K562 (cell line): ENCODE data around the gene FGF13. TPM values are rescaled to one million over a fixed set of nuclear protein-coding genes. Genes with fewer than 3 reads are reported as not detected.

Source experiments
- ATAC-seq: fragments of 200-7000 bp; cut with Tn5 transposase; 3 replicates; pipeline ENCODE4 v1.9.1; 2020; ENCODE audit warnings: moderate library complexity
- BruUV-seq: library from RNA; stranded (reverse); fragments of 400-500 nt; replicated peaks from 2 replicates; lab custom pipeline; 2021; lab: Mats Ljungman, UMichigan
- CTCF ChIA-PET: fragments of 300-600 bp; formaldehyde crosslinking; extraction: SDS; loops from one replicate; lab custom pipeline; 2021; ENCODE audit warnings: low intra/inter-chr PET ratio; lab: Yijun Ruan, JAX
- POLR2A ChIA-PET: fragments of 300-600, 350-650 bp; sonication (Branson Sonifier 250); formaldehyde crosslinking; extraction: SDS; loops from one replicate; lab custom pipeline; 2021; ENCODE audit warnings: antibody characterized with exemption, inconsistent platforms; lab: Yijun Ruan, JAX
- DNase-seq, 4 experiments: peaks; one replicate each; pipeline versions ENCODE4 v3.0.0 to v3.0.0-alpha.2; 2011 to 2018; ENCODE audit warnings: low spot score in 3 of 4, mixed read lengths in 3 of 4; ENCODE audit errors: extremely low read depth in 1 of 4
- FAIRE-seq: peaks from 2 replicates; lab custom pipeline; 2011; peaks lifted over from hg19 to GRCh38; lab: Jason Lieb, UNC
- H2AFZ ChIP-seq: 2 replicates; pipeline ENCODE4 v1.6.0; 2011; ENCODE audit warnings: low read depth, low read length, control low read depth, inconsistent platforms
- H3K27ac ChIP-seq: fragments of 200-600 bp; 3 replicates; pipeline ENCODE4 v1.8.0; 2011; ENCODE audit warnings: low read depth, mild to moderate bottlenecking, control low read depth, inconsistent platforms, low read length, moderate library complexity, mixed read lengths; ENCODE audit errors: extremely low read depth
- H3K27me3 ChIP-seq, 2 experiments: fragments of 300-600 bp in 1 of 2; 2 replicates in 1 of 2; 3 replicates in 1 of 2; pipeline versions ENCODE4 v1.6.0 to v1.8.0; 2011; ENCODE audit warnings: inconsistent platforms in 2 of 2, low read length in 2 of 2, mild to moderate bottlenecking in 1 of 2, mixed read lengths in 1 of 2, moderate library complexity in 1 of 2; ENCODE audit not compliant: control insufficient read depth in 2 of 2, insufficient read depth in 2 of 2
- H3K36me3 ChIP-seq: fragments of 300-600 bp; 3 replicates; pipeline ENCODE4 v1.8.0; 2011; ENCODE audit warnings: mild to moderate bottlenecking, low read length, inconsistent platforms; ENCODE audit not compliant: control insufficient read depth, insufficient read depth
- H3K4me1 ChIP-seq, 2 experiments: fragments of 200-600 bp in 1 of 2; replicated peaks in 1 of 2; 2 replicates in 1 of 2; 3 replicates in 1 of 2; pipeline versions ENCODE4 v1.5.1 to v1.8.0; 2011; ENCODE audit warnings: inconsistent platforms in 2 of 2, low read length in 2 of 2, mild to moderate bottlenecking in 1 of 2, mixed read lengths in 1 of 2, moderate library complexity in 1 of 2; ENCODE audit not compliant: control insufficient read depth in 2 of 2, insufficient read depth in 2 of 2
- H3K4me2 ChIP-seq: 2 replicates; pipeline ENCODE4 v1.6.1; 2011; ENCODE audit warnings: low read length, control low read depth, inconsistent platforms, mixed read lengths; ENCODE audit not compliant: insufficient read depth
- H3K4me3 ChIP-seq: fragments of 200-600 bp; sonication (generic), shearing (Covaris generic); 2 replicates; pipeline ENCODE4 v1.5.1; 2016; ENCODE audit warnings: control low read depth, inconsistent platforms
- H3K79me2 ChIP-seq: fragments of 200-600 bp; 3 replicates; pipeline ENCODE4 v1.8.0; 2011; ENCODE audit warnings: low read length, inconsistent platforms; ENCODE audit not compliant: control insufficient read depth, insufficient read depth
- H3K9ac ChIP-seq, 2 experiments: 2 replicates each; pipeline versions ENCODE4 v1.6.0 to v1.6.1; 2011; ENCODE audit warnings: low read depth in 2 of 2, low read length in 2 of 2, control low read depth in 1 of 2, inconsistent platforms in 1 of 2, mild to moderate bottlenecking in 1 of 2, mixed read lengths in 1 of 2; ENCODE audit not compliant: insufficient read depth in 1 of 2
- H3K9me1 ChIP-seq: one replicate; pipeline ENCODE4 v1.6.0; 2011; ENCODE audit warnings: inconsistent platforms, mild to moderate bottlenecking, low read length, moderate library complexity; ENCODE audit not compliant: control insufficient read depth, insufficient read depth
- H3K9me3 ChIP-seq: replicated peaks from 2 replicates; pipeline ENCODE4 v1.5.1; 2011; ENCODE audit warnings: low read depth, low read length, inconsistent platforms; ENCODE audit not compliant: control insufficient read depth, insufficient read depth
- H4K20me1 ChIP-seq: replicated peaks from 2 replicates; pipeline ENCODE4 v1.6.1; 2011; ENCODE audit warnings: low read length, inconsistent platforms, mixed read lengths; ENCODE audit not compliant: control insufficient read depth, insufficient read depth
- COPS2 ChIP-seq: fragments of 450-650 bp; conservative IDR thresholded peaks from 2 replicates; pipeline ENCODE4 v1.6.1; 2016; ENCODE audit warnings: mild to moderate bottlenecking, moderate library complexity
- CSDE1 ChIP-seq, 2 experiments: fragments of 450-650 bp; IDR thresholded peaks; 2 replicates each; pipeline ENCODE4 v1.6.1; 2016; ENCODE audit warnings: mild to moderate bottlenecking in 1 of 2
- MCM3 ChIP-seq: fragments of 450-650 bp; IDR thresholded peaks from 2 replicates; pipeline ENCODE4 v1.6.1; 2016
- MTF1 ChIP-seq: fragments of 250-450 bp; sonication (Bioruptor Pico); IDR thresholded peaks from 2 replicates; pipeline ENCODE4 v1.9.0; 2021; ENCODE audit warnings: moderate library complexity, mild to moderate bottlenecking, inconsistent platforms, borderline replicate concordance
- NCOA2 ChIP-seq, 2 experiments: fragments of 450-650 bp; IDR thresholded peaks; 2 replicates each; pipeline ENCODE4 v1.6.1; 2018; ENCODE audit warnings: mild to moderate bottlenecking in 2 of 2, moderate library complexity in 1 of 2; ENCODE audit not compliant: partially characterized antibody in 2 of 2
- TFAM ChIP-seq: fragments of 250-450 bp; sonication (Bioruptor Pico); conservative IDR thresholded peaks from 2 replicates; pipeline ENCODE4 v1.5.0; 2021; ENCODE audit warnings: mild to moderate bottlenecking, moderate library complexity
- ZNF165 ChIP-seq: fragments of 250-450 bp; sonication (Bioruptor Pico); IDR thresholded peaks from 2 replicates; pipeline ENCODE4 v1.4.0; 2020; ENCODE audit warnings: borderline replicate concordance
- ZNF444 ChIP-seq: fragments of 250-450 bp; sonication (Bioruptor Pico); IDR thresholded peaks from 2 replicates; pipeline ENCODE4 v1.4.0; 2020; ENCODE audit warnings: mild to moderate bottlenecking, moderate library complexity
- ZNF445 ChIP-seq: fragments of 250-450 bp; sonication (Bioruptor Pico); IDR thresholded peaks from 2 replicates; pipeline ENCODE4 v1.4.0; 2020; ENCODE audit warnings: low read depth, mild to moderate bottlenecking, moderate library complexity
- WGBS: fragments of 100-300 bp; shearing (Covaris generic); methylation state at CpG from one replicate; pipeline ENCODE4 v1.1.6; 2016; ENCODE audit warnings: low coverage, mixed read lengths; ENCODE audit not compliant: insufficient coverage; ENCODE audit errors: missing lambda C conversion rate; 5-methylcytosine and 5-hydroxymethylcytosine counted together
- in situ Hi-C: fragments of 300-500 bp; cut with MboI; formaldehyde crosslinking; loops from 4 replicates; pipeline ENCODE4 v1.15.0; 2018; ENCODE audit warnings: inconsistent platforms, mixed read lengths
- intact Hi-C: fragments of 100-400 bp; cut with micrococcal nuclease; formaldehyde crosslinking; loops from 2 replicates; pipeline ENCODE4 v1.14.2; 2022
- polyA plus RNA-seq, 8 experiments: library from polyadenylated mRNA; depleted of rRNA in 4 of 8; stranded (reverse) in 5 of 8; unstranded in 3 of 8; fragments of >200 nt; fragmentation: Nextera tagmentation in 2 of 8; fragmentation: Illumina TruSeq in 1 of 8; extraction: Ambion mirVana in 2 of 8; extraction: Trizol in 1 of 8; gene quantifications; 2 replicates each; pipeline versions ENCODE4 v1.2.1 to v1.2.3, GENCODE V29; 2011 to 2014; ENCODE audit warnings: inconsistent platforms in 1 of 8, missing spikeins in 1 of 8
- total RNA-seq, 7 experiments: library from RNA; depleted of rRNA in 6 of 7; stranded (reverse); fragments of >200 nt in 6 of 7; fragmentation: Illumina TruSeq in 2 of 7; extraction: Trizol in 2 of 7; gene quantifications; 2 replicates each; pipeline versions ENCODE4 v1.2.1 to v1.2.3, GENCODE V29; 2011 to 2021; ENCODE audit warnings: low replicate concordance in 1 of 7
- TF ChIP-seq, protein P1 (sequence below): fragments of 450-650 bp; IDR thresholded peaks from 2 replicates; pipeline ENCODE4 v1.6.1; 2016; ENCODE audit warnings: borderline replicate concordance
- TF ChIP-seq, protein P2 (sequence below): fragments of 250-450 bp; sonication (Bioruptor Pico); IDR thresholded peaks from 2 replicates; pipeline ENCODE4 v1.4.0; 2020
- TF ChIP-seq, protein P3 (sequence below): fragments of 250-450 bp; sonication (Bioruptor Pico); IDR thresholded peaks from 2 replicates; pipeline ENCODE4 v1.8.0; 2022; ENCODE audit warnings: inconsistent platforms
- TF ChIP-seq, protein P4 (sequence below): fragments of 450-650 bp; IDR thresholded peaks from 2 replicates; pipeline ENCODE4 v1.6.1; 2017; ENCODE audit warnings: mild to moderate bottlenecking, moderate library complexity

Gene FGF13
- total and polyA plus RNA-seq, 9 of the 15 experiments (the other 6 are each of a cell fraction or from before 2014, with no cell fraction given): 14.8 to 95.7 (median 60.8) TPM

DNA sequence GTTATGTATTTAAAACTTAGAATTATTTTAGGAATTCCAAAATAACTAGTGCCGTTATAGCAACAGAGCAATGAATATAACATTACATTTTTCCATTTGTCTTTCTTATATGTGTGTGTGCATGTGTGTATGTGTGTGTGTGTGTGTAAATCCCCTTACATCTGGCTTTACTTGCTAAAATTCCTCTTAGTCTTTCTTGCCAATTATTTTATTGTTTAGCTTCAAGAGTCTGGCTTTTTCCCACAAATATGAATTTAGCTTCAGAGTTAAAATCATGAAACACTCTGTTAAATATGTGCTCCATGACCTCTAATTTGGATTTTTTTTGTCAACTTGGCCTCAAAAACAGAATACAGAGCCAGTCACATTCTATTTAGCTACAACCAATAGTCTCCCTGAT lies 18.9 kb downstream of the FGF13 start:
- Histone ChIP-seq H3K79me2 (no peaks in the 10 kb centered on the region), H3K27me3 (no peaks in the 10 kb centered on the region), H3K9me1 (no peaks in the 10 kb centered on the region), H3K4me3 (no peak overlapping the region), H3K9me3 (no peaks in the 10 kb centered on the region), H3K4me1 (no peaks in the 10 kb centered on the region), H3K36me3 (no peaks in the 10 kb centered on the region), H2AFZ (no peak overlapping the region), H4K20me1 (no peaks in the 10 kb centered on the region), H3K9ac (no peak overlapping the region), H3K4me2 (no peak overlapping the region), H3K27ac (no peak overlapping the region)
- WGBS: 44% methylated on average over 1 of the region's 1 CpG
- ChIA-PET CTCF (no interaction called here), POLR2A (no interaction called here)
- ATAC-seq: no peak
- FAIRE-seq: no peak
- BruUV-seq: no TSS peak
- in situ Hi-C loops: no loop called here
- intact Hi-C loops: no loop called here
- DNase-seq: no peak
- TF ChIP-seq ZNF165 (CRISPR knock-in tag) (no peak), MTF1 (no peak), TFAM (no peak), COPS2 (no peak), MCM3 (no peak), ZNF444 (CRISPR knock-in tag) (no peak), ZNF445 (CRISPR knock-in tag) (no peak), NCOA2 (IDR thresholded peaks at IDR 0.05; ENCODE audit: partially characterized antibody in 2 of 2) (no peak), CSDE1 (IDR thresholded peaks at IDR 0.05) (no peak)
- TF ChIP-seq, protein P1, sequence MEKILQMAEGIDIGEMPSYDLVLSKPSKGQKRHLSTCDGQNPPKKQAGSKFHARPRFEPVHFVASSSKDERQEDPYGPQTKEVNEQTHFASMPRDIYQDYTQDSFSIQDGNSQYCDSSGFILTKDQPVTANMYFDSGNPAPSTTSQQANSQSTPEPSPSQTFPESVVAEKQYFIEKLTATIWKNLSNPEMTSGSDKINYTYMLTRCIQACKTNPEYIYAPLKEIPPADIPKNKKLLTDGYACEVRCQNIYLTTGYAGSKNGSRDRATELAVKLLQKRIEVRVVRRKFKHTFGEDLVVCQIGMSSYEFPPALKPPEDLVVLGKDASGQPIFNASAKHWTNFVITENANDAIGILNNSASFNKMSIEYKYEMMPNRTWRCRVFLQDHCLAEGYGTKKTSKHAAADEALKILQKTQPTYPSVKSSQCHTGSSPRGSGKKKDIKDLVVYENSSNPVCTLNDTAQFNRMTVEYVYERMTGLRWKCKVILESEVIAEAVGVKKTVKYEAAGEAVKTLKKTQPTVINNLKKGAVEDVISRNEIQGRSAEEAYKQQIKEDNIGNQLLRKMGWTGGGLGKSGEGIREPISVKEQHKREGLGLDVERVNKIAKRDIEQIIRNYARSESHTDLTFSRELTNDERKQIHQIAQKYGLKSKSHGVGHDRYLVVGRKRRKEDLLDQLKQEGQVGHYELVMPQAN: no peak
- TF ChIP-seq, protein P2, sequence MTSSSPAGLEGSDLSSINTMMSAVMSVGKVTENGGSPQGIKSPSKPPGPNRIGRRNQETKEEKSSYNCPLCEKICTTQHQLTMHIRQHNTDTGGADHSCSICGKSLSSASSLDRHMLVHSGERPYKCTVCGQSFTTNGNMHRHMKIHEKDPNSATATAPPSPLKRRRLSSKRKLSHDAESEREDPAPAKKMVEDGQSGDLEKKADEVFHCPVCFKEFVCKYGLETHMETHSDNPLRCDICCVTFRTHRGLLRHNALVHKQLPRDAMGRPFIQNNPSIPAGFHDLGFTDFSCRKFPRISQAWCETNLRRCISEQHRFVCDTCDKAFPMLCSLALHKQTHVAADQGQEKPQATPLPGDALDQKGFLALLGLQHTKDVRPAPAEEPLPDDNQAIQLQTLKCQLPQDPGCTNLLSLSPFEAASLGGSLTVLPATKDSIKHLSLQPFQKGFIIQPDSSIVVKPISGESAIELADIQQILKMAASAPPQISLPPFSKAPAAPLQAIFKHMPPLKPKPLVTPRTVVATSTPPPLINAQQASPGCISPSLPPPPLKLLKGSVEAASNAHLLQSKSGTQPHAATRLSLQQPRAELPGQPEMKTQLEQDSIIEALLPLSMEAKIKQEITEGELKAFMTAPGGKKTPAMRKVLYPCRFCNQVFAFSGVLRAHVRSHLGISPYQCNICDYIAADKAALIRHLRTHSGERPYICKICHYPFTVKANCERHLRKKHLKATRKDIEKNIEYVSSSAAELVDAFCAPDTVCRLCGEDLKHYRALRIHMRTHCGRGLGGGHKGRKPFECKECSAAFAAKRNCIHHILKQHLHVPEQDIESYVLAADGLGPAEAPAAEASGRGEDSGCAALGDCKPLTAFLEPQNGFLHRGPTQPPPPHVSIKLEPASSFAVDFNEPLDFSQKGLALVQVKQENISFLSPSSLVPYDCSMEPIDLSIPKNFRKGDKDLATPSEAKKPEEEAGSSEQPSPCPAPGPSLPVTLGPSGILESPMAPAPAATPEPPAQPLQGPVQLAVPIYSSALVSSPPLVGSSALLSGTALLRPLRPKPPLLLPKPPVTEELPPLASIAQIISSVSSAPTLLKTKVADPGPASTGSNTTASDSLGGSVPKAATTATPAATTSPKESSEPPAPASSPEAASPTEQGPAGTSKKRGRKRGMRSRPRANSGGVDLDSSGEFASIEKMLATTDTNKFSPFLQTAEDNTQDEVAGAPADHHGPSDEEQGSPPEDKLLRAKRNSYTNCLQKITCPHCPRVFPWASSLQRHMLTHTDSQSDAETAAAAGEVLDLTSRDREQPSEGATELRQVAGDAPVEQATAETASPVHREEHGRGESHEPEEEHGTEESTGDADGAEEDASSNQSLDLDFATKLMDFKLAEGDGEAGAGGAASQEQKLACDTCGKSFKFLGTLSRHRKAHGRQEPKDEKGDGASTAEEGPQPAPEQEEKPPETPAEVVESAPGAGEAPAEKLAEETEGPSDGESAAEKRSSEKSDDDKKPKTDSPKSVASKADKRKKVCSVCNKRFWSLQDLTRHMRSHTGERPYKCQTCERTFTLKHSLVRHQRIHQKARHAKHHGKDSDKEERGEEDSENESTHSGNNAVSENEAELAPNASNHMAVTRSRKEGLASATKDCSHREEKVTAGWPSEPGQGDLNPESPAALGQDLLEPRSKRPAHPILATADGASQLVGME (CRISPR knock-in tag): no peak
- TF ChIP-seq, protein P3, sequence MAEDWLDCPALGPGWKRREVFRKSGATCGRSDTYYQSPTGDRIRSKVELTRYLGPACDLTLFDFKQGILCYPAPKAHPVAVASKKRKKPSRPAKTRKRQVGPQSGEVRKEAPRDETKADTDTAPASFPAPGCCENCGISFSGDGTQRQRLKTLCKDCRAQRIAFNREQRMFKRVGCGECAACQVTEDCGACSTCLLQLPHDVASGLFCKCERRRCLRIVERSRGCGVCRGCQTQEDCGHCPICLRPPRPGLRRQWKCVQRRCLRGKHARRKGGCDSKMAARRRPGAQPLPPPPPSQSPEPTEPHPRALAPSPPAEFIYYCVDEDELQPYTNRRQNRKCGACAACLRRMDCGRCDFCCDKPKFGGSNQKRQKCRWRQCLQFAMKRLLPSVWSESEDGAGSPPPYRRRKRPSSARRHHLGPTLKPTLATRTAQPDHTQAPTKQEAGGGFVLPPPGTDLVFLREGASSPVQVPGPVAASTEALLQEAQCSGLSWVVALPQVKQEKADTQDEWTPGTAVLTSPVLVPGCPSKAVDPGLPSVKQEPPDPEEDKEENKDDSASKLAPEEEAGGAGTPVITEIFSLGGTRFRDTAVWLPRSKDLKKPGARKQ: no peak
- TF ChIP-seq, protein P4, sequence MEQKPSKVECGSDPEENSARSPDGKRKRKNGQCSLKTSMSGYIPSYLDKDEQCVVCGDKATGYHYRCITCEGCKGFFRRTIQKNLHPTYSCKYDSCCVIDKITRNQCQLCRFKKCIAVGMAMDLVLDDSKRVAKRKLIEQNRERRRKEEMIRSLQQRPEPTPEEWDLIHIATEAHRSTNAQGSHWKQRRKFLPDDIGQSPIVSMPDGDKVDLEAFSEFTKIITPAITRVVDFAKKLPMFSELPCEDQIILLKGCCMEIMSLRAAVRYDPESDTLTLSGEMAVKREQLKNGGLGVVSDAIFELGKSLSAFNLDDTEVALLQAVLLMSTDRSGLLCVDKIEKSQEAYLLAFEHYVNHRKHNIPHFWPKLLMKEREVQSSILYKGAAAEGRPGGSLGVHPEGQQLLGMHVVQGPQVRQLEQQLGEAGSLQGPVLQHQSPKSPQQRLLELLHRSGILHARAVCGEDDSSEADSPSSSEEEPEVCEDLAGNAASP: no peak
